C4-2B (cell line): ENCODE measurements around the gene SLC14A1.

Experiments
- CTCF ChIP-seq: fragments of 450-650 bp; conservative IDR thresholded peaks from 2 replicates; pipeline ENCODE4 v1.5.1; 2017; ENCODE audit warnings: mild to moderate bottlenecking
- ZFX ChIP-seq: fragments of 450-650 bp; IDR thresholded peaks from 2 replicates; pipeline ENCODE4 v1.6.1; 2017

GRCh38 chr18:45761512-45762114, 37.6 kb downstream of the SLC14A1 start:
- TF ChIP-seq CTCF (no peak), ZFX (no peak)
